ENCODE results near the gene DYSF. TPM values are rescaled to one million over a fixed set of nuclear protein-coding genes. Genes with fewer than 3 reads are reported as not detected.

The DYSF gene
- total and polyA plus RNA-seq, 8 donors: 17.8 to 71.4 (median 21.6) TPM

DNA sequence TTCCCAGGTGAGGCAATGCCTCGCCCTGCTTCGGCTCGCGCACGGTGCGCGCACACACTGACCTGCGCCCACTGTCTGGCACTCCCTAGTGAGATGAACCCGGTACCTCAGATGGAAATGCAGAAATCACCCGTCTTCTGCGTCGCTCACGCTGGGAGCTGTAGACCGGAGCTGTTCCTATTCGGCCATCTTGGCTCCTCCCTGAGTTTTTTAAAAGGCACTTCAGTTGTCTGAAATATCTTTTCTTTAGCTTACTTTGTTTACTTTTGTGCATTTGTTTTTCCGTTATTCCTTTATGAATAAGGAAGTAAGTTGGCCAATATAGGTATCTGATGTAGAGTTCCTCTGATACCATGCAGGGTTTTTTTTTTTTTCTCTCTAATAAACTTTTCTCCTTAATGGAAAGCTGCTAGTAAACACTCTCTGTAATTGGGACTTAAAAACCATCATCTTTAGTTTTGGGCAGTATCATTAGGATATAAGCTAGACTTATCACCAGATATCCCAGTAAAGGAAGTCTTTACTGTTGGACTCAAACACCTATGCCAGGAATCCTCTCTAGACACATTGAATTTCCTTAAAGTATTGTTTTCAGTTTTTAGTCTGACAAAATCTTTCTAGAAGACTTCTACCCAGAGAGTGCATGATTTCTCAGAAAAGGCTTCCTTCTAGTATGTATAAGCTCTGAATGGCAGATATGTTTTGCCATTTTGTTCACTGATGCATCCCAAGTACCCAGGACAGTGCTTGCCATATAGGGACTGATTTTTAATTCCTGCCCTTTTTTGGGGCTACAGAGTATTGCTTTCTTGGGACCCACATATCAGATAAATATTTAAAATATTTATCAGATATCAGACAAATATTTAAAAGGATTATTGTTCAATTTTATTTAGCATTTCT is 35.8 kb upstream of the DYSF start:
- DNase-seq: peak in 1 of 4 donors; percentile 3
- Histone ChIP-seq H3K27ac (peak overlapping the region; percentile 42 to 46), H3K9me3 (no peaks in the 10 kb centered on the region), H3K4me3 (peak overlapping the region in 1 of 2 donors; percentile 28), H3K4me1 (peaks cover 3 to 11% of the 10 kb centered on the region in 2 donors), H3K27me3 (no peaks in the 10 kb centered on the region), H3K36me3 (peaks cover 0 to 6% of the 10 kb centered on the region in 2 donors)
- intact Hi-C loops (cut with DNase I): no loop called here
- ATAC-seq: peak; percentile 33
- no peak for TF ChIP-seq CTCF (IDR thresholded peaks at IDR 0.05)

DNA sequence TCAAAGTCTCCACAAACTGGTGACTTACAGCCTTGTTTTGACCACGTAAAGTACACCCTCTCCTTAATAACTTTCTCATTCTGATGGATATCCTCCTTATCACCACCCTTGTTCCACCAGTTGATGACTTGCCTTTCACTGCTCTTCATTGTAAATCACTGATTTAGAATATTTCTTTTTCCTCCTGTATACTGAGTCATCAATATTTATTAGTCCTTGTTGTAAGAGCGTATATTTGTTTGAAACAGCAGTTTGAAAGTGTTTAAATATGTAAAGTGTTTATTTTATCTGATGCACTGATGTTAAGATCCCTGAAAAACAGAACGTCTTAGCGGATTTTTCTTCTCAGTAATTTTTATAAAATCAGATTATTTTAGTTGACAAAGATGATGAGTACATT is 34.2 kb upstream of the DYSF start:
- H3K36me3 ChIP-seq: peaks cover 0 to 18% of the 10 kb centered on the region in 2 donors
- DNase-seq (no peak), ATAC-seq (no peak)
- H3K9me3 ChIP-seq: no peaks in the 10 kb centered on the region
- TF ChIP-seq CTCF (IDR thresholded peaks at IDR 0.05): no peak
- H3K27me3 ChIP-seq: no peaks in the 10 kb centered on the region
- no peak overlapping the region for H3K4me3 ChIP-seq
- H3K27ac ChIP-seq: no peak overlapping the region
- intact Hi-C loops (cut with DNase I): no loop called here
- peaks cover 3 to 24% of the 10 kb centered on the region in 2 donors for H3K4me1 ChIP-seq

DNA sequence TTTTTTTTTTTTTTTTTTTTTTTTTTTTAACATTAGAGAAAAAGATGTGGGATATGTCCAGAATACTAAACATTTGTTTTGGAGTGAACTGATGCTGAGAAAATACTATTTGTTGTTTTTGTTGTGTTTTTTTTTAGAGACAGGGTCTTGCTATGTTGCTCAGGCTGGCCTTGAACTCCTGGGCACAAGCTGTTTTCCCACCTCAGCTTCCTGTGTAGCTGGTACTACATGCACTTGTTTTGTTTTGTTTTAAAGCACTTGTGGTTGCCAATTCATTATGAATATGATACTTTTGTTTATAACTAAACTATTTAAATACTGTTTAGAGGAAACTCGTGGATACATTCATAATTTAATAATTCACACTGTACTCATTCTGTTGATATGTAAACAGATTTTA is 33.4 kb upstream of the DYSF start:
- no peak for ATAC-seq
- DNase-seq: no peak
- intact Hi-C loops (cut with DNase I): no loop called here
- Histone ChIP-seq H3K36me3 (peaks cover 0 to 22% of the 10 kb centered on the region in 2 donors), H3K4me1 (peaks cover 3 to 29% of the 10 kb centered on the region in 2 donors), H3K27me3 (no peaks in the 10 kb centered on the region), H3K27ac (no peak overlapping the region), H3K9me3 (no peaks in the 10 kb centered on the region), H3K4me3 (no peak overlapping the region)
- TF ChIP-seq CTCF (IDR thresholded peaks at IDR 0.05): no peak

DNA sequence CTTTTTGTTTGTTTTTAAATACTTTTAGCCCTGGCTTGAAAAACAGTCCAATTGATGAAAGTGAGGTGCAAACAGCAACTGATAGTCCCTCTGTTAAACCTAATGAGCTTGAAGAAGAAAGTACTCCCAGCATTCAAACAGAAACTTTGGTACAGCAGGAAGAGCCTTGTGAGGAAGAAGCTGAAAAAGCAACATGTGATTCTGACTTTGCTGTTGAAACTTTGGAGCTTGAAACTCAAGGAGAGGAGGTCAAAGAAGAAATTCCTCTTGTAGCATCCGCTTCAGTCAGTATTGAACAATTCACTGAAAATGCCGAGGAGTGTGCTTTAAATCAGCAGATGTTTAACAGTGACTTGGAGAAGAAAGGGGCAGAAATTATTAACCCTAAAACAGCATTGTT is 30.6 kb upstream of the DYSF start:
- H3K27ac ChIP-seq: peak overlapping the region in 1 of 2 donors; percentile 42
- intact Hi-C loops (cut with DNase I): no loop called here
- no peaks in the 10 kb centered on the region for H3K9me3 ChIP-seq
- no peak for TF ChIP-seq CTCF (IDR thresholded peaks at IDR 0.05)
- peaks cover 0 to 36% of the 10 kb centered on the region in 2 donors for H3K4me1 ChIP-seq
- no peak for DNase-seq
- no peak overlapping the region for H3K4me3 ChIP-seq
- H3K27me3 ChIP-seq: no peaks in the 10 kb centered on the region
- H3K36me3 ChIP-seq: peaks cover 0 to 50% of the 10 kb centered on the region in 2 donors
- no peak for ATAC-seq

DNA sequence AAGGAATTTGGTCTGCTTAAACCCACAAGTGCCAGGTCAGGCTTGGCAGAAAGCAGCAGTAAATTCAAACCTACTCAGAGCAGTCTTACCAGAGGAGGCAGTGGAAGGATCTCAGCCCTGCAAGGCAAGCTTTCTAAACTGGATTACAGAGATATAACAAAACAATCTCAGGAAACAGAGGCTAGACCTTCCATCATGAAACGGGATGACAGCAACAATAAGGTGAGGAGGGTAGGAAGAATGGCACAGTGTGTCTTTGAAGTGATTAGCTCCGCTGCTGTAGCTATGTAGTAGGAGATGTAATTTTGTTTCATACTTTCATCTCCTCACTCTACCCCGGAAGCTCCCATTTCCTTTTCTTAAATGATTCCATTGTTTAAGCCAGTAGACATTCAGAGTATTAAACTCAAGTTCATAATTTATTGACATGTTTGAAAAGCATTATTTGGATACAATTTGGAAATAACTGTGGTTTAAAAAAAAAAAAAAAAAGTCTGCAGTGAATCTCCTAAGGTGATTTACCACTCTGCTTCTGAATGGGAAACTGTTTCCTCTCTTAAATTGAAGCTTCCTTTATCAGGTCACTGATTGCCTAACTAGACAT is 29.4 kb upstream of the DYSF start:
- peaks cover 0 to 30% of the 10 kb centered on the region in 2 donors for H3K4me1 ChIP-seq

More for the DNA sequence above, 29.4 kb upstream of the DYSF start:
- no peaks in the 10 kb centered on the region for H3K27me3 ChIP-seq
- no peak for TF ChIP-seq CTCF (IDR thresholded peaks at IDR 0.05)
- intact Hi-C loops (cut with DNase I): no loop called here
- no peak overlapping the region for H3K4me3 ChIP-seq
- no peaks in the 10 kb centered on the region for H3K9me3 ChIP-seq
- DNase-seq: peak in 1 of 4 donors; percentile 8
- H3K27ac ChIP-seq: peak overlapping the region in 1 of 2 donors; percentile 42
- no peak for ATAC-seq
- H3K36me3 ChIP-seq: peaks cover 0 to 61% of the 10 kb centered on the region in 2 donors

Measured in left lung (tissue), 10 donors.